Measurements from ENCODE around the gene GLB1L2. TPM values are rescaled to one million over a fixed set of nuclear protein-coding genes. Genes with fewer than 3 reads are reported as not detected.

GLB1L2 gene
- total RNA-seq, 1 donor from 2014 or later, result 14.7 TPM

DNA sequence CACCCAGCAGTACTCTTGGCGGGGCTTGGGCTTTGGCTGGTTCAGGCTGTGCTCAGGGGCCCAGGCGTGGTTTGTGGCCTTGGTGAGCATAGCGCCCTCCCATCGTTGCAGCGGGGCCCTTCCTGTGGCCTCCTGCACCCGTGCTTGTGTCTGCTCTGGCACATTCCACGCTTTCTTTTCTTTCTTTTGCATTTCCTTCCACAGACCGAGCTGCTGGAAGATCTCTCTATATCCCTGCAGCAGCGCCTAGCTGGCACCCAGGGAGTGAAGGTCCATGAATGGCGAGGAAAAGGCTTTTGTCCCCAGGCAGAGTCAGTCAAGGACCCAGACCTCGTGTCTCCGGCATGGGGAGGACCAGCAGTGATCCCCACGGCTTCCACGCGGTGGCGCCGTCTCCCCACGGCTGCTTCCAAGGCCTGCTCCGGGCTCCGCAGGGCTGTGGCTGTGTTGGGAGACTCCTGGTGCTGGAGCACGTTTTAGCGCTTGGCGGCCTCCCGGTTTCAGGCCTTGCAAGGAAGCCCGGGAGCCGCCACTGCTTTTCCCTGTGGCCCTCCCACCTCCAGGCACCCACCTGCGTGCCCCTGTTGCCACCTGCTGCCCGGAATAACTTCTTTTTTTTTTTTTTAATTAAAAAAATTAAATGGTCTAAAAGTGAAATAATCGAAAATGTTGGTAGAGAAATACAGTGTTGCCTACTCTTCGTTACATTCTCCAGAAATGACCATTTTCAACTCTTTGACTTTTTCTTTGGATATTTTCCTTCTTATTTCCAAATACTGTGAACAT lies 28.5 kb downstream of the GLB1L2 start:
- TF ChIP-seq, protein P1, sequence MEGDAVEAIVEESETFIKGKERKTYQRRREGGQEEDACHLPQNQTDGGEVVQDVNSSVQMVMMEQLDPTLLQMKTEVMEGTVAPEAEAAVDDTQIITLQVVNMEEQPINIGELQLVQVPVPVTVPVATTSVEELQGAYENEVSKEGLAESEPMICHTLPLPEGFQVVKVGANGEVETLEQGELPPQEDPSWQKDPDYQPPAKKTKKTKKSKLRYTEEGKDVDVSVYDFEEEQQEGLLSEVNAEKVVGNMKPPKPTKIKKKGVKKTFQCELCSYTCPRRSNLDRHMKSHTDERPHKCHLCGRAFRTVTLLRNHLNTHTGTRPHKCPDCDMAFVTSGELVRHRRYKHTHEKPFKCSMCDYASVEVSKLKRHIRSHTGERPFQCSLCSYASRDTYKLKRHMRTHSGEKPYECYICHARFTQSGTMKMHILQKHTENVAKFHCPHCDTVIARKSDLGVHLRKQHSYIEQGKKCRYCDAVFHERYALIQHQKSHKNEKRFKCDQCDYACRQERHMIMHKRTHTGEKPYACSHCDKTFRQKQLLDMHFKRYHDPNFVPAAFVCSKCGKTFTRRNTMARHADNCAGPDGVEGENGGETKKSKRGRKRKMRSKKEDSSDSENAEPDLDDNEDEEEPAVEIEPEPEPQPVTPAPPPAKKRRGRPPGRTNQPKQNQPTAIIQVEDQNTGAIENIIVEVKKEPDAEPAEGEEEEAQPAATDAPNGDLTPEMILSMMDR (conservative IDR thresholded peaks at IDR 0.05; ENCODE audit: low read depth, low read length), result peak; percentile 87
- no peak overlapping the region for H3K4me3 ChIP-seq (ENCODE audit: low read depth, low read length)
- DNase-seq (ENCODE audit: low read depth), result peak; percentile 3

DNA sequence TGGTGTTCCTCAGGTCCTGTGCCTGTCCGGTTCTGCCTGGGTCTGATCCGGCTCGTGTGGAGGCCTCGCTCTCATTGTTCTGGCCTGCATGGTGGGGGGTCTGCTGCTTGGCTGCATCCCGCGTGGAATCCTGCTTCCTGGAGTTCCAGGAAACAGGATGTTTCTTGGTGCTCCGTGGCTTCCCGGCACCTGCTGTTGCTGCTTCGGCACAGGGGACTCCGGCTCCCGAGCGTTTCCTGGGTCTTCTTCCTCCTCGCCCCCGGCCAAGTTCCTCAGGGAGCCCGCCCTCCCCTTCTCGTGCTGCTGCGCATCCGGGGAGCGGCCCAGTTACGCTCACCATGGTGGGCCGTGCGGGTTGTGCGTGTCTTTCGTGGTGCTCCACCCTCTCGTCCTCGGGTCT lies 29.9 kb downstream of the GLB1L2 start:
- no peak overlapping the region for H3K4me3 ChIP-seq (ENCODE audit: low read depth, low read length)
- DNase-seq (ENCODE audit: low read depth), result no peak
- TF ChIP-seq, protein P1 (conservative IDR thresholded peaks at IDR 0.05; ENCODE audit: low read depth, low read length), result no peak

DNA sequence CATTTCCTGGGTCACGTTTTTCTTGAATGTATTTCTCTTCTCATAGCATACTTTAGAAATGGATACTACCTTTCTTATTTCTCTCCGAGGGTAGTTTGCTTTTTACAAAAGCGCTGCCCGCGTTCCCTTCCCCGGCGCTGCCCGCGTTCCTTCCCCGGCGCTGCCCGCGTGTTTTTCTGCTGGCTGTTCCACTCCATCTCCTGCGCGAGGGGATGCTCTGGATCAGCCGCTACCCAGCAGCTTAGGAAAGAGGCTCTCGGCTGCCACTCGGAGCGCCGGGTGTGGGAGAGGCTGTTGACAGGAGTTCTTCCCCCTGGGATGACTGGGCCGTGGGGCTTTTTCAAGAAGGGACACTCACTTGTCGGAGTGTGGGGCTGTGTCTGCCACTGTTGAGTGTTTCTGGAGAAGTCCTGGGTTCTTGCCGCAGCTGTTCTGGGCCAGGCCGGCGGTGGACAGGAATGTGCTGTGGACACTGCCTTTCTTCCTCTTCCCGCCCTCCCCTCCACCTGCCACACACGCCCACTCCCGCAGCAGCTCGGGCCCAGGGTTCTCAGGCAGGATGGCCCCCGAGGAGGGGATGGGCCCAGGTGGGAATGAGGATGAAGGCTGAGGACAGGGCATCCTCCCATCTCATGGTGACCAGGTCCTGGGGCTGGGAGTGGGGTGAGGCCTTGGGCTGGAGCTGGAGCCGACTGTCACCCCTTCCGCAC lies 30.6 kb downstream of the GLB1L2 start:
- TF ChIP-seq, protein P1 (conservative IDR thresholded peaks at IDR 0.05; ENCODE audit: low read depth, low read length), result no peak
- no peak overlapping the region for H3K4me3 ChIP-seq (ENCODE audit: low read depth, low read length)
- no peak for DNase-seq (ENCODE audit: low read depth)

DNA sequence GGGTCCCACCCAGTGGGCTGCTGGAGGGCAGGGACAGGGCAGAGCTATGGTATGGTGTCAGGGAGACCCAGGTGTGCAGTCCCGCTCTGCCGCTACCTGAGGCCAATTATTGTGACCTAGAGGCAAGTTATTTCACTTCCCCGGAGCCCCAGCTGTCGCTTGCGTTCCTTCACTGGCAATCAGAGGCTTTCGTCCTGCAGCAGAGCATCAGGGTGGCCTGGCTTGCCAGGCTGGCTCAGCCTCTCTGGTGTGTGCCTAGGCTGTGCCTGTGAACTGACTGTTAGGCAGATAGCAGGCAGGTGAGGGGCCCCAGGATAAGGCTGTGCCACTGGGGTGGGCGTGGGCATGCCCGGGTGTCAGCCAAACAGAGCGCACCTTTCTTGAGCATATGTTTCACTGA lies 31.4 kb downstream of the GLB1L2 start:
- TF ChIP-seq, protein P1 (conservative IDR thresholded peaks at IDR 0.05; ENCODE audit: low read depth, low read length), result no peak
- no peak overlapping the region for H3K4me3 ChIP-seq (ENCODE audit: low read depth, low read length)
- no peak for DNase-seq (ENCODE audit: low read depth)

DNA sequence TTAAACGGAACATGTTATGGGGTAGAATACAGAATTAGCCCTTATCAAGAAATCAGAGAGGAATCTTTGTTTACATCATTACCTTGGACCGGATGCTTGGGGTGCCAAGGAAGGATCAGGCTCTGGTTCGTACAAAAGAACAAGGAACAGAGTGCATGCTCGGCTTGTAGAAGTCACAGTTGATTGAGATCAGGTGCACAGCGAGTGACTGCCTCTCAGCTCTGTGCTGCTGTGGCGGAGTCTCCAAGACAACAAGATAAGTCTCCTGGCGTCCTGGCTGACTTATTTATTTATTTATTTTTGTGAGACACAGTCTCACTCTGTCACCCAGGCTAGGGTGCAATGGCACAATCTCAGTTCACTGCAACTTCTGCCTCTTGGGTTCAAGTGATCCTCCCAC lies 31.8 kb downstream of the GLB1L2 start:
- DNase-seq (ENCODE audit: low read depth), result no peak
- TF ChIP-seq, protein P1 (conservative IDR thresholded peaks at IDR 0.05; ENCODE audit: low read depth, low read length), result no peak
- no peak overlapping the region for H3K4me3 ChIP-seq (ENCODE audit: low read depth, low read length)

DNA sequence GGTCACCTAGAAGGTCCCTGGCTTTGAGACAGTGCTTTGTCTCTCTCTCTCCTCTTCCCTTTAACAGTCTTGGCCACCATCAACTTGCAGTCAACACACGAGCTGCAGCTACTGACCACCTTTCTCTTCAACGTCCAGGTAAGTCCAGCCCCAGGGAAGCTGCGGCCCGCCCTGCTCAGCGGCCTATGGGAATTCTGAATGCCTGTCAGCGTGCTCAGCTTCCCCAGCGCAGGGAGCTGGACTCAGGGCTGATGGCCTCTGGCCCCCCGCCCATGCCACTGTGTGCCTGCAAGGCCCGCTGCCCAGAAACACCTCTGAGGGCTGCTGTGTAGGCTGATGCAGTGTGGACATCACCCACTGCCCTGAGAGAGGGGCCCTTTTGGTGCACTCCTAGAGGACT lies 32.5 kb downstream of the GLB1L2 start:
- no peak overlapping the region for H3K4me3 ChIP-seq (ENCODE audit: low read depth, low read length)
- DNase-seq (ENCODE audit: low read depth), result no peak
- TF ChIP-seq, protein P1 (conservative IDR thresholded peaks at IDR 0.05; ENCODE audit: low read depth, low read length), result no peak
